Esophagus squamous epithelium (tissue), 4 donors: ENCODE measurements around the gene TRIOBP.

Experiments
- POLR2A ChIP-seq, 4 donors: fragments of 450-650 bp; IDR thresholded peaks; one replicate each; pipeline ENCODE4 v1.6.1; 2017; ENCODE audit warnings: antibody characterized with exemption in 4 of 4, mild to moderate bottlenecking in 4 of 4, moderate library complexity in 3 of 4
- TF ChIP-seq, protein P1 (sequence below), 6 experiments: fragments of 450-650 bp in 4 of 6; fragments of 200-600 bp in 2 of 6; sonication (generic) in 2 of 6; IDR thresholded peaks; one replicate each; pipeline ENCODE4 v1.5.1; 2016 to 2019; ENCODE audit warnings: antibody characterized with exemption in 6 of 6, mild to moderate bottlenecking in 4 of 6, moderate library complexity in 4 of 6

- no peak for TF ChIP-seq POLR2A (IDR thresholded peaks at IDR 0.05)
- TF ChIP-seq, protein P1, sequence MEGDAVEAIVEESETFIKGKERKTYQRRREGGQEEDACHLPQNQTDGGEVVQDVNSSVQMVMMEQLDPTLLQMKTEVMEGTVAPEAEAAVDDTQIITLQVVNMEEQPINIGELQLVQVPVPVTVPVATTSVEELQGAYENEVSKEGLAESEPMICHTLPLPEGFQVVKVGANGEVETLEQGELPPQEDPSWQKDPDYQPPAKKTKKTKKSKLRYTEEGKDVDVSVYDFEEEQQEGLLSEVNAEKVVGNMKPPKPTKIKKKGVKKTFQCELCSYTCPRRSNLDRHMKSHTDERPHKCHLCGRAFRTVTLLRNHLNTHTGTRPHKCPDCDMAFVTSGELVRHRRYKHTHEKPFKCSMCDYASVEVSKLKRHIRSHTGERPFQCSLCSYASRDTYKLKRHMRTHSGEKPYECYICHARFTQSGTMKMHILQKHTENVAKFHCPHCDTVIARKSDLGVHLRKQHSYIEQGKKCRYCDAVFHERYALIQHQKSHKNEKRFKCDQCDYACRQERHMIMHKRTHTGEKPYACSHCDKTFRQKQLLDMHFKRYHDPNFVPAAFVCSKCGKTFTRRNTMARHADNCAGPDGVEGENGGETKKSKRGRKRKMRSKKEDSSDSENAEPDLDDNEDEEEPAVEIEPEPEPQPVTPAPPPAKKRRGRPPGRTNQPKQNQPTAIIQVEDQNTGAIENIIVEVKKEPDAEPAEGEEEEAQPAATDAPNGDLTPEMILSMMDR (IDR thresholded peaks at IDR 0.05), result no peak
Measured at GRCh38 chr22:37822079-37822833, 125.4 kb downstream of the TRIOBP start.
